Measurements from ENCODE around the gene ZNF816. TPM values are rescaled to one million over a fixed set of nuclear protein-coding genes. Genes with fewer than 3 reads are reported as not detected.
"Not testable (repeated sequence)": the region's sequence is repeated elsewhere in the genome, so short reads cannot be mapped to it uniquely, and the experiment has no call there.

ZNF816 gene
- total RNA-seq, 4 donors from 2014 or later: 0.91 to 7.8 (median 6.2) TPM

DNA sequence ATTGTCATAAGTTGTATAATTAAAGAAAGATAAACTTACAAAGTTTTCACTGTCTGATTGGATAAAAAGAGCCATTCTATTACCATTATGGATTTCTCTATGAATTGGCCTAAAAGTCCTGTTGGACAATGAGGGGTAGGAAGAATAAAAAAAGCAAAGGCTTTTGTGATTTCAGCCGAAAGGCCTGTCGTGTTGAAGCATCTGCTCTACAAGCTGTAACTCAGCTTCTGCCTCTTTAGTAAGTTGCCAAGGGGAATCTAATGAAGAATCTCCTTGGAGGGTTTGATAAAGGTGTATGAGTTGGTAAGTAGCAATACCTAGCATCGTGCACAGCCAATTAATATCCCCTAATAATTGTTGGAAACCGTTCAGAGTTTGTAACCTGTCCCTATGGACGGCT, 25.8 kb upstream of the ZNF816 start:
- 79 to 80% methylated on average over 5 of the region's 5 CpGs for WGBS, 2 donors
- Histone ChIP-seq H3K27ac (no peak overlapping the region), H3K27me3 (no peaks in the 10 kb centered on the region), H3K36me3 (peaks cover 0 to 55% (median 0%) of the 10 kb centered on the region in 3 donors), H3K4me1 (peaks cover 0 to 25% (median 8%) of the 10 kb centered on the region in 3 donors), H3K4me3 (no peak overlapping the region), H3K9me3 (peaks cover 0 to 30% (median 16%) of the 10 kb centered on the region in 3 donors)
- no peak for DNase-seq
- TF ChIP-seq CTCF (IDR thresholded peaks at IDR 0.05) (no peak), POLR2A (IDR thresholded peaks at IDR 0.05) (no peak)
- intact Hi-C loops (cut with DNase I): no loop called here

- peaks cover 0 to 55% (median 0%) of the 10 kb centered on the region in 3 donors for H3K36me3 ChIP-seq
- no peak for TF ChIP-seq CTCF (IDR thresholded peaks at IDR 0.05)
- TF ChIP-seq POLR2A (IDR thresholded peaks at IDR 0.05): no peak
- H3K27me3 ChIP-seq: no peaks in the 10 kb centered on the region
- intact Hi-C loops (cut with DNase I): no loop called here
- WGBS, 2 donors: 81 to 93% methylated on average over 4 of the region's 4 CpGs
- DNase-seq: no peak
- H3K9me3 ChIP-seq: peaks cover 0 to 30% (median 16%) of the 10 kb centered on the region in 3 donors
- H3K4me3 ChIP-seq: no peak overlapping the region
- no peak overlapping the region for H3K27ac ChIP-seq
- H3K4me1 ChIP-seq: peaks cover 0 to 12% (median under 1%) of the 10 kb centered on the region in 3 donors
Observed at GRCh38 chr19:52987221-52987620, 24.5 kb upstream of the ZNF816 start.

DNA sequence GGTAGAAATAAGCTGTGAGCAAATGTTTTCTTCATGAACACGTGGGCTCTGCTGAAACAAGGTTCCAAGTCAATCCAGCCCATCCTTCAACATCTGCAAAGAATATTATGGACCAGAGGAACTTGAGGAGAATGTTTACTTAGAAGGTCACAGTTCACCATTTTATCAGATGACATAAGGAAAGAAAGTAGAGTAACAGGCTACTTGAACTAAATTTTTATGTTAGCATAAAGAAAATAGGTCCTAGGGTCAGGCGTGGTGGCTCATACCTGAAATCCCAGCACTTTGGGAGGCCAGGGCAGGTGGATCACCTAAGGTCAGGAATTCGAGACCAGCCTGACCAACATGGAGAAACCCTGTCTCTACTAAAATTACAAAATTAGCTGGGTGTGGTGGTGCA, 20.5 kb upstream of the ZNF816 start:
- intact Hi-C loops (cut with DNase I); H3K27ac ChIP-seq; H3K4me3 ChIP-seq; DNase-seq; H3K4me1 ChIP-seq; H3K27me3 ChIP-seq: not testable (repeated sequence)
- 77 to 84% methylated on average over 3 of the region's 3 CpGs for WGBS, 2 donors
- H3K36me3 ChIP-seq: peaks cover 0 to 41% (median 0%) of the 10 kb centered on the region in 3 donors
- peaks cover 0 to 36% (median 16%) of the 10 kb centered on the region in 3 donors for H3K9me3 ChIP-seq

GRCh38 chr19:52981329-52981728, 18.6 kb upstream of the ZNF816 start:
- Histone ChIP-seq H3K4me1 (no peaks in the 10 kb centered on the region), H3K27ac (no peak overlapping the region), H3K36me3 (peaks cover 0 to 25% (median 0%) of the 10 kb centered on the region in 3 donors), H3K9me3 (peaks cover 0 to 36% (median 16%) of the 10 kb centered on the region in 3 donors), H3K4me3 (no peak overlapping the region), H3K27me3 (no peaks in the 10 kb centered on the region)
- TF ChIP-seq POLR2A (IDR thresholded peaks at IDR 0.05) (no peak), CTCF (IDR thresholded peaks at IDR 0.05) (no peak)
- no peak for DNase-seq
- intact Hi-C loops (cut with DNase I): no loop called here
- WGBS, 2 donors: 46 to 57% methylated on average over 4 of the region's 4 CpGs

- peaks cover 0 to 21% (median 0%) of the 10 kb centered on the region in 3 donors for H3K36me3 ChIP-seq
- TF ChIP-seq POLR2A (IDR thresholded peaks at IDR 0.05) (no peak), CTCF (IDR thresholded peaks at IDR 0.05) (no peak)
- intact Hi-C loops (cut with DNase I): no loop called here
- peaks cover 0 to 9% (median 6%) of the 10 kb centered on the region in 3 donors for H3K4me1 ChIP-seq
- H3K27ac ChIP-seq: no peak overlapping the region
- DNase-seq: no peak
- peaks cover 0 to 27% (median 7%) of the 10 kb centered on the region in 3 donors for H3K9me3 ChIP-seq
- H3K4me3 ChIP-seq: no peak overlapping the region
- no peaks in the 10 kb centered on the region for H3K27me3 ChIP-seq
- WGBS, 2 donors: 81 to 86% methylated on average over 2 of the region's 2 CpGs
Observed at GRCh38 chr19:52967772-52968171, 5.1 kb upstream of the ZNF816 start.

GRCh38 chr19:52963247-52963618, 552 bp upstream of the ZNF816 start:
- Histone ChIP-seq H3K4me1 (peaks cover under 1 to 22% (median 15%) of the 10 kb centered on the region in 3 donors), H3K9me3 (peaks cover 0 to 37% (median 23%) of the 10 kb centered on the region in 3 donors), H3K36me3 (peaks cover 0 to 21% (median 6%) of the 10 kb centered on the region in 3 donors), H3K27ac (peak overlapping the region; percentile 74 to 91 (median 82)), H3K27me3 (no peaks in the 10 kb centered on the region), H3K4me3 (peak overlapping the region; percentile 57 to 71 (median 68))
- WGBS, 2 donors: 4% methylated on average over 4 to 12 of the region's 12 CpGs
- intact Hi-C loops (cut with DNase I): no loop called here
- TF ChIP-seq CTCF (IDR thresholded peaks at IDR 0.05): no peak
- no peak for TF ChIP-seq POLR2A (IDR thresholded peaks at IDR 0.05)
- no peak for DNase-seq

All from esophagus squamous epithelium (tissue), 5 donors.